ENCODE results near the gene TMED7.

DNA sequence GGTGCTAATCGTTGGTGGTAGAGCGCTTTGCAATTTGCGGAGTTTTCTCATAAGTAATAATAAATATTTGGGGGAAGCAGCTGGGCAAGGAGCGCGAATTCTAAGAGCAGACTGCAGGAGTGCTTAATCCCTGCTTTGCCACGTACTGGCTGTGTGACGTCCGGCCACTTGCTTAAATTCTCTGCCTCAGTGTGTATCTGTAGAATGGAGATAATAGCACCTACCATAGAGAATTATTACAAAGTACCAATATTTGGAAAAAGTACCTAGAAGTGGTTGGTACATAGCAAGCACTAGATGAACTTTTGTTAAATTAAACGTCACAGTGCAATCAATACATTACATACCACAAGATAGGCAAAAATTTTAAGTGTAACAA lies 598 bp upstream of the TMED7 start:
- TF ChIP-seq, protein P1, sequence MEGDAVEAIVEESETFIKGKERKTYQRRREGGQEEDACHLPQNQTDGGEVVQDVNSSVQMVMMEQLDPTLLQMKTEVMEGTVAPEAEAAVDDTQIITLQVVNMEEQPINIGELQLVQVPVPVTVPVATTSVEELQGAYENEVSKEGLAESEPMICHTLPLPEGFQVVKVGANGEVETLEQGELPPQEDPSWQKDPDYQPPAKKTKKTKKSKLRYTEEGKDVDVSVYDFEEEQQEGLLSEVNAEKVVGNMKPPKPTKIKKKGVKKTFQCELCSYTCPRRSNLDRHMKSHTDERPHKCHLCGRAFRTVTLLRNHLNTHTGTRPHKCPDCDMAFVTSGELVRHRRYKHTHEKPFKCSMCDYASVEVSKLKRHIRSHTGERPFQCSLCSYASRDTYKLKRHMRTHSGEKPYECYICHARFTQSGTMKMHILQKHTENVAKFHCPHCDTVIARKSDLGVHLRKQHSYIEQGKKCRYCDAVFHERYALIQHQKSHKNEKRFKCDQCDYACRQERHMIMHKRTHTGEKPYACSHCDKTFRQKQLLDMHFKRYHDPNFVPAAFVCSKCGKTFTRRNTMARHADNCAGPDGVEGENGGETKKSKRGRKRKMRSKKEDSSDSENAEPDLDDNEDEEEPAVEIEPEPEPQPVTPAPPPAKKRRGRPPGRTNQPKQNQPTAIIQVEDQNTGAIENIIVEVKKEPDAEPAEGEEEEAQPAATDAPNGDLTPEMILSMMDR (IDR thresholded peaks at IDR 0.05) = no peak
- TF ChIP-seq EP300 (IDR thresholded peaks at IDR 0.05) = no peak
- TF ChIP-seq POLR2AphosphoS5 (IDR thresholded peaks at IDR 0.05) = no peak

All from suprapubic skin (tissue), 4 donors.